Measurements from ENCODE around the gene TMEM272. TPM values are rescaled to one million over a fixed set of nuclear protein-coding genes. Genes with fewer than 3 reads are reported as not detected.
A peak's percentile ranks its signal among the peaks of the same experiment; 100 is the strongest.

Gene TMEM272
- polyA plus RNA-seq, 1 donor: 1.1 TPM

DNA sequence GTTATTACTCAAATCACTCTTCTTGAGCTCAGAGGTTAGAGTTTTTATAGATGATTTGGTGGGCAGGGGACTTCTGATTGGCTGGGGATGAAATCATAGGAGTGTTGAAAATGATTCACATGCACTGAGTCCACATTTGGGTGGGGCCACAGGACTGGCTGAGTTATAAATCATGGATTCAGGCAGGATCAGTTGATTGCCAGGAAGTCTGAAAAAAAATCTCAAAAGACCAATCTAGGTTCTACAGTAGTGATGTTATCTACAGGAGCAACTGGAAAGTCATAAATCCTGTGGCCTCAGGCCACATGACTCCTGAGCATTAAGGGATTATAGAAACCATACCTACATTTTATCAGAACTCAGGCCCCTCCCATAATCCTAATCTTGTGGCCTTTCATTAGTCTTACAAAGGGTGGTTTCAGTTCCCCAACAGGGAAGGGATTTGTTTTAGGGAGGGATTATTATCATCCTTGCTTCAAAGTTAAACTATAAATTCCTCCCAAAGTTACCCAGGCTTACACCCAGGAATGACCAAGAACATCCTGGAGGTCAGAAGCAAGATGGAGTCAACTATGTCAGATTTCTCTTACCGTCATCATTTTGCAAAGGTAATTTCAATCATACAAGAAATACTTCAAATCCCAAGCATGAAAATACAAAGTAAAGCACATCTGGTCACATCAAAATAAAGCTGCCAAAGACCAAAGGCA, 11.2 kb upstream of the TMEM272 start:
- no CpG with 5 or more reads among the region's 1 CpG for WGBS (ENCODE audit: insufficient coverage, low lambda C conversion rate)
- DNase-seq: peak in 1 of 2 donors; percentile 22
- no peak overlapping the region for H3K27ac ChIP-seq (ENCODE audit: low read length)

DNA sequence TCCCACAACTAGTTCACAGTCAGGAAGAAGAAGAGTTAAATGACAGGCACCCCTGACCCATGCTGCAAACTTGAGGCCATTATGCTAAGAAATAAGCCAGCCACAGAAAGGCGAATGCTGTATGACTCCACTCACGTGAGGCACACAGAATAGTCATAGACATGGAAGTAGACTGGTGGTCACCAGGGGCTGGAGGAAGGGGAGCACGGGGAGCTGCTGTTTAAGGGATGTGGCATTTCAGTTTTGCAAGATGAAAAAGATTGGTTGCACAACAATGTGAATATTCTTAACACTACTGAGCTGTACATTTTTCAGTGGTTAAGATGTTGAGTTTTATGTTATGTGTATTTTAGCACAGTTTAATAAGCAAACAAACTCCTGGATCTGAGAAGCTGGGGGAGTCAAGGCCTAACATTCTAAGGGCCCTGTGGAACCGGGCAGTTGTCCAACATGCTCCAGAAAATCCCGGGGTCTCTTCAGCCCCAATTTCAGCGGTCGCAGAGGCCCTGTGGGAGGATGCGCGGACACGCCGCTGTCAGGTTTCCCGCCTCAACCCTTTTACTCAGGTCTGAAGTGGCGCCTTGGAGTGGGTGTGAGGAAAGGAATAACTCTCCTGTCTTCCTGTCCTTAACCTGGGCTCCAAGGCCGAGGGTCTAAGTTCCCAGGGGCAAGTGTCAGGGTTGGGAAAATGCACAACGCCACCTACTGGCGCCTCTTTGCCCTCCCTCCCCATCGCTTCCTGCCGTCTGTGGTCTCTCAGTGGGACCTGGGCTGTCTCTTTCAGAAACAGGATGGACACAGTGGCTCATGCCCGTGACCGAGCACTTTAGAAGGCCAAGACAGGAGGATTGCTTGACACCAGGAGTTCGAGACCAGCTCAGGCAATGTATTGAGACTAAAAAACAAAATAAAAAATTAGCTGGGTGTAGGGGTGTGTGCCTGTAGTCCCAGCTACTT, 4.4 kb upstream of the TMEM272 start:
- H3K36me3 ChIP-seq (ENCODE audit: control insufficient read depth, insufficient read depth, low read length): no peaks in the 10 kb centered on the region
- WGBS (ENCODE audit: insufficient coverage, low lambda C conversion rate): no CpG with 5 or more reads among the region's 21 CpGs
- no peaks in the 10 kb centered on the region for H3K9me3 ChIP-seq (ENCODE audit: control insufficient read depth, low read depth, low read length)
- H3K27ac ChIP-seq (ENCODE audit: low read length): no peak overlapping the region
- H3K4me1 ChIP-seq (ENCODE audit: control insufficient read depth, insufficient read depth, low read length): peaks cover 8% of the 10 kb centered on the region
- H3K27me3 ChIP-seq (ENCODE audit: control insufficient read depth, insufficient read depth, low read length): no peaks in the 10 kb centered on the region
- peak in 1 of 2 donors; percentile 12 for DNase-seq
- no peak overlapping the region for H3K4me3 ChIP-seq (ENCODE audit: low read length)

More for the DNA sequence above, 11.2 kb upstream of the TMEM272 start:
- Histone ChIP-seq H3K4me1 (ENCODE audit: control insufficient read depth, insufficient read depth, low read length) (no peaks in the 10 kb centered on the region), H3K27me3 (ENCODE audit: control insufficient read depth, insufficient read depth, low read length) (peaks cover 3% of the 10 kb centered on the region), H3K9me3 (ENCODE audit: control insufficient read depth, low read depth, low read length) (no peaks in the 10 kb centered on the region), H3K4me3 (ENCODE audit: low read length) (no peak overlapping the region), H3K36me3 (ENCODE audit: control insufficient read depth, insufficient read depth, low read length) (no peaks in the 10 kb centered on the region)

DNA sequence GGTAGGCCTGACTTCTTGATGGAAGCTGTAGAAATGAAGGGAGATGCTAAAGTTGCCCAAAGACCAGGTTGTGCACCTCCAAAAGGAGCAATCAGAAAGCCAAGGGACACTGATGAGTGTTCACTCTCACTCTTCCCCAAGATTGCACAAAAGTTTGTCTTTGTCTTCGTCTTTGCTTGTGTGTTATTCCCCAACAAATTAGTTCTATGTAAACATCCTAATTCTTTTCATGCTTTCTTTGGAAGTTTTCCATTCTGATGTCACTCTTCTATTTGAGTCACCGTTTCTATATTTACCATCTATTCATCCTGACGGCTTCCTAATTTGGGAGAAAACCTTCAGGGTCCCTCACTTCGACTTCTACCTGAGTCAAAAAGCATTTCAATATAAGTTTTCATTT, 3.7 kb upstream of the TMEM272 start:
- no peaks in the 10 kb centered on the region for H3K27me3 ChIP-seq (ENCODE audit: control insufficient read depth, insufficient read depth, low read length)
- DNase-seq: no peak
- WGBS (ENCODE audit: insufficient coverage, low lambda C conversion rate): 92% methylated on average over 2 of the region's 4 CpGs
- H3K27ac ChIP-seq (ENCODE audit: low read length): no peak overlapping the region
- H3K9me3 ChIP-seq (ENCODE audit: control insufficient read depth, low read depth, low read length): no peaks in the 10 kb centered on the region
- H3K36me3 ChIP-seq (ENCODE audit: control insufficient read depth, insufficient read depth, low read length): no peaks in the 10 kb centered on the region
- peaks cover 8% of the 10 kb centered on the region for H3K4me1 ChIP-seq (ENCODE audit: control insufficient read depth, insufficient read depth, low read length)
- no peak overlapping the region for H3K4me3 ChIP-seq (ENCODE audit: low read length)

DNA sequence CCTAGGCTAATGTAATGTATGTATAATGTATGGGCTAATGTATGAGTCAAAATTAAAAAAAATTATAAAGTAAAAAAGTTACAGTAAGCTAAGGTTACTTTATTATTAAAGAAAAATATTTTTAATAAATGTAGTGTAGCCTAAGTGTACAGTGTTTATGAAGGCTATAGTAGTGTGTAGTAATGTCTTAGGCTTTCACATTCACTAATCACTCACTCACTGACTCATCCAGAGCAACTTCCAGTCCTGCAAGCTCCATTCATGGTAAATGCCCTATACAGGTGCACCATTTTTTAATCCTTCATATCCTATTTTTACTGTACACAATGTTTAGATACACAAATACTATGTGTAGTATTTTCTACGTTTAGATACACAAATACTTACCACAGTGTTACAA, 1.8 kb upstream of the TMEM272 start:
- peaks cover 8% of the 10 kb centered on the region for H3K4me1 ChIP-seq (ENCODE audit: control insufficient read depth, insufficient read depth, low read length)
- H3K36me3 ChIP-seq (ENCODE audit: control insufficient read depth, insufficient read depth, low read length): no peaks in the 10 kb centered on the region
- no peak for DNase-seq
- no peaks in the 10 kb centered on the region for H3K9me3 ChIP-seq (ENCODE audit: control insufficient read depth, low read depth, low read length)
- no peak overlapping the region for H3K27ac ChIP-seq (ENCODE audit: low read length)
- H3K4me3 ChIP-seq (ENCODE audit: low read length): no peak overlapping the region
- WGBS (ENCODE audit: insufficient coverage, low lambda C conversion rate): no CpG with 5 or more reads among the region's 1 CpG
- H3K27me3 ChIP-seq (ENCODE audit: control insufficient read depth, insufficient read depth, low read length): no peaks in the 10 kb centered on the region

DNA sequence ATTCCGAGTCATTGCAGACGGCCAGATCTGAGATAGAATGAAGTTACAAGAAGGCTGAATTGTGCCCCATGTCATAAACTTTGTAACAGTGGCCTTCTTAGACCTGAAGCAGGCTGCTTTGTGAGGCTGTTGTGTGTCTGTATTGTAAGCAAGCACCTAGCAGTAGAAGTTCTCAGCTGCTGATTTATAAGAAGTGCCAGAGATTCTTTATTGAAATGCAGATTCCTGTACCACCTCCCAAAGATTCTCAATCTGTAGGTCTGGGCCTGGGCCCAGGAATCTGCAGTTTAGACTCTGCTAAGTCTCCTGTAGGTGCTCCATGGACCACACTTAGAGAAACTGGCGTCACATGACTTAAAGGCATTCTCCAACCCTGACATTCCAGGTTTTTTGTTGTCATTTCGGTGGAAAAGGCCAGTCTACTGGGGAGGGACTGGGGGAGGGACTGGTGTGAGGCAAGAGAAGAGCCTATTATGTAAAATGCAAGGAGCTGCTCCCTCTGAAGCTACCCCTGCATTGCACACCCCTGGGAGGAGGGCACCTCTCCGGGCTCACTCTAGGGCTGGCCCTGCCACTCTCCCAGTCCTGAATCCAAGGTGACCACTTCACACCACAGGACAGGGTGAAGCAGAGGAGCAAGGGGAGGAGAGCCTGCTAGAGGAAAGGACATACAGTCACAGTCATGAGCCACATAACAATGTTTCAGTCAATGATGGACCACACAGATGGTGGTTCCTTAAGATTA, 769 bp upstream of the TMEM272 start:
- peak overlapping the region; percentile 29 for H3K27ac ChIP-seq (ENCODE audit: low read length)
- DNase-seq: no peak
- no CpG with 5 or more reads among the region's 5 CpGs for WGBS (ENCODE audit: insufficient coverage, low lambda C conversion rate)
- H3K4me1 ChIP-seq (ENCODE audit: control insufficient read depth, insufficient read depth, low read length): peaks cover 8% of the 10 kb centered on the region
- H3K27me3 ChIP-seq (ENCODE audit: control insufficient read depth, insufficient read depth, low read length): no peaks in the 10 kb centered on the region
- H3K4me3 ChIP-seq (ENCODE audit: low read length): peak overlapping the region; percentile 49
- no peaks in the 10 kb centered on the region for H3K36me3 ChIP-seq (ENCODE audit: control insufficient read depth, insufficient read depth, low read length)
- H3K9me3 ChIP-seq (ENCODE audit: control insufficient read depth, low read depth, low read length): no peaks in the 10 kb centered on the region

DNA sequence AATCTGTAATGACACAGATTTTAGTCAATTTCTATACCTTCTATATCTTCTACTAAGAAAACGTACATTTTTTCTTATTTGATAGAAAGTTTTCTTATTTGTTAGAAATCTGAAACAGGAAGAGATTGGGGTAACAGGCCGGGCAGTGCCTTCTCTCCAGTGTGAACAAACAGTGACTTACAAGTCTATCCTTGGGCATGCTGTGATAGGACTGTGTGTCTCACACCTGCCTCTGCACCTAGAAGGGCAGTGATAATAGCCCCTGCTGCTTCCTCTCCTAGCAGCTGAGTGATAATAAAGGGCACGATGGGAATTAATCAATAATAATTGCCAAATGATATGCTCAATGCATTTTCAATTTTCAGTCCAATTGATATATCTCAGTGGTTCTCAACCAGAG, 1.4 kb downstream of the TMEM272 start:
- Histone ChIP-seq H3K27me3 (ENCODE audit: control insufficient read depth, insufficient read depth, low read length) (no peaks in the 10 kb centered on the region), H3K36me3 (ENCODE audit: control insufficient read depth, insufficient read depth, low read length) (no peaks in the 10 kb centered on the region), H3K4me3 (ENCODE audit: low read length) (no peak overlapping the region), H3K27ac (ENCODE audit: low read length) (no peak overlapping the region), H3K4me1 (ENCODE audit: control insufficient read depth, insufficient read depth, low read length) (peaks cover 8% of the 10 kb centered on the region), H3K9me3 (ENCODE audit: control insufficient read depth, low read depth, low read length) (no peaks in the 10 kb centered on the region)
- no CpG with 5 or more reads among the region's 3 CpGs for WGBS (ENCODE audit: insufficient coverage, low lambda C conversion rate)
- no peak for DNase-seq

DNA sequence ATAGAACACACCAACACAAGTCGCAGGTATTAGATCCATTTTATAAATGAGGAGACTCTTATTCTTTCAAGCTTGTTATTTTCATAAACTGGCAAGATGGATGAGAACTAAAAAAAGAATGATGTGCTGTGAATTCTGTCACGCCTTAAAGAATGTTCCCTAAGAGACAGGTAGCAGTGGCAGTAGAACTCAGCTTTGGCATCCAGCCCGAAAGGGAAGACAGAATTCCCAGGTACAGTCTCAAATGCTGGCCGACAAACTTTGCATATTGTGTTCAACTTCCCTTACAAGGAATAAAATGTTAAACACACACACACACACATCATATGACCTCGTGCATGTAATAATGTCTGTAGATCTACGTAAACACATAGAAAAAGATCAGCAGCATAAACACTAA, 3.2 kb downstream of the TMEM272 start:
- H3K4me3 ChIP-seq (ENCODE audit: low read length): no peak overlapping the region
- H3K9me3 ChIP-seq (ENCODE audit: control insufficient read depth, low read depth, low read length): no peaks in the 10 kb centered on the region
- no peak overlapping the region for H3K27ac ChIP-seq (ENCODE audit: low read length)
- no peaks in the 10 kb centered on the region for H3K27me3 ChIP-seq (ENCODE audit: control insufficient read depth, insufficient read depth, low read length)
- H3K4me1 ChIP-seq (ENCODE audit: control insufficient read depth, insufficient read depth, low read length): peaks cover 8% of the 10 kb centered on the region
- no peaks in the 10 kb centered on the region for H3K36me3 ChIP-seq (ENCODE audit: control insufficient read depth, insufficient read depth, low read length)
- no peak for DNase-seq
- WGBS (ENCODE audit: insufficient coverage, low lambda C conversion rate): 90% methylated on average over 2 of the region's 6 CpGs

DNA sequence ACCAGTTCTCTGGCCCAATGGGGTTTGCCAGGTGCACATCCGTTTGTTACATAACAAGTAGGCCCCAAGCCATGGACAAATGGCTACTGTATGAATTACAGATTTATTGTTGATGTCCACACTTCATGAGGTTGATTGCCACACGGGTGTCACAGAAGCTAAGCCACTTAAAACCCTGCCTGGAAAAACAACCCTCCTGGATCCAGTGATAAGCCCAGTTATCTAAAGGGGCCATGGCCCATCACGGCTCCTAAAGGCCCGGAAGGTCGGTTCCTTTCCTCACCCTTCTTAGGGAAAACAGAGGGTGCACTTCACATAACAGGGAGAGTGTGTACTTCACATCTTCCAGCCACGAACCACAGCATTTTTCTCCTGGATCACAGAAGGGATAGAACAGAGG, 4.1 kb downstream of the TMEM272 start:
- no CpG with 5 or more reads among the region's 6 CpGs for WGBS (ENCODE audit: insufficient coverage, low lambda C conversion rate)
- Histone ChIP-seq H3K27me3 (ENCODE audit: control insufficient read depth, insufficient read depth, low read length) (no peaks in the 10 kb centered on the region), H3K36me3 (ENCODE audit: control insufficient read depth, insufficient read depth, low read length) (no peaks in the 10 kb centered on the region), H3K4me1 (ENCODE audit: control insufficient read depth, insufficient read depth, low read length) (peaks cover 7% of the 10 kb centered on the region), H3K27ac (ENCODE audit: low read length) (no peak overlapping the region), H3K9me3 (ENCODE audit: control insufficient read depth, low read depth, low read length) (no peaks in the 10 kb centered on the region), H3K4me3 (ENCODE audit: low read length) (no peak overlapping the region)
- DNase-seq: no peak

DNA sequence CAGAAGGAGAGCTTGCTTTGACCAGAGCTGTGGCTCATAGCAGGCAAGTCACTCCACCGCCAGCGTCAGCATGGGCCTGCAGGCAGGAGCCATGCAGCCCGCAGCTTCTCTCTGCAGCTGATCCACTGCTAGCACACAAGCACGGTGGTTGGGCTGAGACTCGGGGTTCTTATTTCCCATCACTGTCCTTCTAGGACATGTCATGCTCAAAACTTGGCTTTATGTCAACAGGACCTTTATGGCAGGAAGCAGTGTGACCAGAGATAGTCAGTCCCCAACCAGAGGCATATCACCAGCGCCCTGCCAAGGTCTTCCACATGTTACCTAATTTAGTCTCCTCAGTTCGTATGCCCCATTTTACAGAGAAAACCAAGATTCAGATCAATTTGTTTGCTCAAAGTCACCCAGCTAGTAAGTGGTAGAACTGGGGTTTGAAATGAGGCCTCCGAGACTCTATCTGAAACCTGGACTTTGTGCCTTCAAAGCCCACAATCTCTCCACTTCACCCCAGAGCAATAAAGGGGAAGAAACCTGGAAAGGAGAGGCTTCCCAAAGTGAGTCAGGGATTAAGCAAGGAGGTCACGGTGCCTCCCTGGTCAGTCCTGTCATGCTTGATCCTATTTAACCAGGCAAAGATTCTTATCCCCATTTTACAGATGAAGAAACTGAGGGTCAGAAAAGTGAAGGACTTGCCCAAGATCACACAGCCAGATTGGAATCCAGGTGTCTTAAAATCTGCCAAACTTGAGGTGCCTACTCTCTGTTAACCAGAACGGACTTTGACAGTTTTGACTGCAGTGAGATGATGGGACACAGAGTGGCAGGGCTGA, 5.1 kb downstream of the TMEM272 start:
- H3K4me3 ChIP-seq (ENCODE audit: low read length): no peak overlapping the region
- no peaks in the 10 kb centered on the region for H3K36me3 ChIP-seq (ENCODE audit: control insufficient read depth, insufficient read depth, low read length)
- H3K4me1 ChIP-seq (ENCODE audit: control insufficient read depth, insufficient read depth, low read length): peaks cover 2% of the 10 kb centered on the region
- H3K27ac ChIP-seq (ENCODE audit: low read length): no peak overlapping the region
- H3K9me3 ChIP-seq (ENCODE audit: control insufficient read depth, low read depth, low read length): no peaks in the 10 kb centered on the region
- peak; percentile 56 to 78 for DNase-seq
- H3K27me3 ChIP-seq (ENCODE audit: control insufficient read depth, insufficient read depth, low read length): no peaks in the 10 kb centered on the region
- no CpG with 5 or more reads among the region's 10 CpGs for whole genome bisulfite sequencing (ENCODE audit: insufficient coverage, low lambda C conversion rate)

Data from large intestine (tissue), 3 donors.